Smooth muscle cell (in vitro differentiated cells): Measurements from ENCODE around the gene ME2. TPM values are rescaled to one million over a fixed set of nuclear protein-coding genes. Genes with fewer than 3 reads are reported as not detected.

Experiments used
- DNase-seq: peaks from one replicate; lab custom pipeline; 2025; ENCODE audit not compliant: unreplicated experiment; lab: John Stamatoyannopoulos, UW
- H2AFZ ChIP-seq: fragments of 200-600 bp; sonication (generic); 2 replicates; pipeline ENCODE4 v1.6.0; 2016; ENCODE audit warnings: antibody characterized with exemption, low read depth, mild to moderate bottlenecking
- H3F3A ChIP-seq: fragments of 200-600 bp; sonication (generic); 2 replicates; pipeline ENCODE4 v1.6.0; 2017; ENCODE audit warnings: antibody characterized with exemption, low read depth
- H3K27ac ChIP-seq: fragments of 200-600 bp; sonication (generic); 2 replicates; pipeline ENCODE4 v1.5.1; 2016; ENCODE audit warnings: low read depth, mild to moderate bottlenecking
- H3K27me3 ChIP-seq: fragments of 200-600 bp; sonication (generic); 2 replicates; pipeline ENCODE4 v1.6.1; 2016; ENCODE audit warnings: low read depth, mild to moderate bottlenecking
- H3K36me3 ChIP-seq: fragments of 200-600 bp; sonication (generic); 2 replicates; pipeline ENCODE4 v1.5.1; 2016; ENCODE audit warnings: low read depth
- H3K4me1 ChIP-seq: fragments of 200-600 bp; sonication (generic); 2 replicates; pipeline ENCODE4 v1.5.1; 2016; ENCODE audit warnings: low read depth
- H3K4me2 ChIP-seq: fragments of 200-600 bp; sonication (generic); 2 replicates; pipeline ENCODE4 v1.6.0; 2016; ENCODE audit warnings: mild to moderate bottlenecking
- H3K4me3 ChIP-seq: fragments of 200-600 bp; sonication (generic); 2 replicates; pipeline ENCODE4 v1.5.1; 2016; ENCODE audit warnings: mild to moderate bottlenecking
- H3K79me2 ChIP-seq: fragments of 200-600 bp; sonication (generic); 2 replicates; pipeline ENCODE4 v1.6.0; 2016; ENCODE audit warnings: low read depth, mild to moderate bottlenecking
- H3K9ac ChIP-seq: fragments of 200-600 bp; sonication (generic); 2 replicates; pipeline ENCODE4 v1.6.0; 2016; ENCODE audit warnings: low read depth
- H3K9me3 ChIP-seq: fragments of 200-600 bp; sonication (generic); replicated peaks from 2 replicates; pipeline ENCODE4 v1.5.1; 2016; ENCODE audit warnings: low read depth
- H4K20me1 ChIP-seq: fragments of 200-600 bp; sonication (generic); 2 replicates; pipeline ENCODE4 v1.6.0; 2016; ENCODE audit warnings: low read depth
- CTCF ChIP-seq: fragments of 200-600 bp; sonication (generic); IDR thresholded peaks from 2 replicates; pipeline ENCODE4 v1.5.1; 2017; ENCODE audit warnings: borderline replicate concordance, mild to moderate bottlenecking, antibody characterized with exemption; ENCODE audit not compliant: insufficient read depth, poor library complexity, severe bottlenecking
- WGBS: methylation state at CpG from one replicate; pipeline ENCODE4 v1.1.7; 2016; ENCODE audit warnings: low lambda C conversion rate; 5-methylcytosine and 5-hydroxymethylcytosine counted together
- polyA plus RNA-seq: library from polyadenylated mRNA; unstranded; fragments of >200 nt; fragmentation: Nextera tagmentation; extraction: Ambion mirVana; gene quantifications from 2 replicates; pipeline ENCODE4 v1.2.1, GENCODE V29; 2016
- total RNA-seq: library from RNA; depleted of rRNA; stranded (reverse); fragments of >200 nt; gene quantifications from 2 replicates; pipeline ENCODE4 v1.2.3, GENCODE V29; 2014

ME2 gene
- total and polyA plus RNA-seq, 2 experiments from 2014 or later = 20.2 to 47.9 TPM

GRCh38 chr18:50844554-50844953, 34.4 kb upstream of the ME2 start:
- Histone ChIP-seq H3F3A (peaks cover 4% of the 10 kb centered on the region), H3K9ac (no peak overlapping the region), H3K79me2 (no peaks in the 10 kb centered on the region), H4K20me1 (no peaks in the 10 kb centered on the region), H3K4me1 (no peaks in the 10 kb centered on the region), H3K27ac (no peak overlapping the region), H3K9me3 (no peaks in the 10 kb centered on the region), H3K27me3 (no peaks in the 10 kb centered on the region), H3K4me2 (no peak overlapping the region), H2AFZ (no peak overlapping the region), H3K4me3 (no peak overlapping the region), H3K36me3 (no peaks in the 10 kb centered on the region)
- no peak for TF ChIP-seq CTCF
- DNase-seq = no peak
- WGBS = 92% methylated on average over 6 of the region's 6 CpGs

- Histone ChIP-seq H3K4me3 (no peak overlapping the region), H3K4me2 (no peak overlapping the region), H3K9ac (no peak overlapping the region), H3K27ac (no peak overlapping the region), H3K36me3 (no peaks in the 10 kb centered on the region), H3F3A (peaks cover 4% of the 10 kb centered on the region), H3K9me3 (no peaks in the 10 kb centered on the region), H3K4me1 (no peaks in the 10 kb centered on the region), H2AFZ (no peak overlapping the region), H3K79me2 (no peaks in the 10 kb centered on the region), H4K20me1 (no peaks in the 10 kb centered on the region), H3K27me3 (no peaks in the 10 kb centered on the region)
- no peak for TF ChIP-seq CTCF
- WGBS = 83% methylated on average over 3 of the region's 3 CpGs
- no peak for DNase-seq
Measured at GRCh38 chr18:50844960-50845359, 34.0 kb upstream of the ME2 start.

- Histone ChIP-seq H3K4me1 (no peaks in the 10 kb centered on the region), H3K9ac (no peak overlapping the region), H3K27me3 (no peaks in the 10 kb centered on the region), H3K27ac (peak overlapping the region; percentile 48), H4K20me1 (no peaks in the 10 kb centered on the region), H3K4me2 (peak overlapping the region; percentile 31), H3F3A (peaks cover 4% of the 10 kb centered on the region), H3K9me3 (no peaks in the 10 kb centered on the region), H3K36me3 (no peaks in the 10 kb centered on the region), H3K79me2 (no peaks in the 10 kb centered on the region), H3K4me3 (no peak overlapping the region), H2AFZ (no peak overlapping the region)
- TF ChIP-seq CTCF = no peak
- 23% methylated on average over 4 of the region's 4 CpGs for WGBS
- DNase-seq = no peak
Measured at GRCh38 chr18:50847192-50847591, 31.7 kb upstream of the ME2 start.

- no peaks in the 10 kb centered on the region for H3K9me3 ChIP-seq
- H2AFZ ChIP-seq = no peak overlapping the region
- no peak overlapping the region for H3K4me3 ChIP-seq
- peak overlapping the region; percentile 34 for H3K4me2 ChIP-seq
- H3K27me3 ChIP-seq = no peaks in the 10 kb centered on the region
- peaks cover 4% of the 10 kb centered on the region for H3F3A ChIP-seq
- H3K79me2 ChIP-seq = no peaks in the 10 kb centered on the region
- WGBS = 58% methylated on average over 7 of the region's 7 CpGs
- no peaks in the 10 kb centered on the region for H3K36me3 ChIP-seq
- no peaks in the 10 kb centered on the region for H3K4me1 ChIP-seq
- peak overlapping the region; percentile 48 for H3K27ac ChIP-seq
- TF ChIP-seq CTCF = no peak
- no peak overlapping the region for H3K9ac ChIP-seq
- no peaks in the 10 kb centered on the region for H4K20me1 ChIP-seq
- no peak for DNase-seq
Measured at GRCh38 chr18:50848061-50848551, 30.8 kb upstream of the ME2 start.
